GM21381 (cell line): ENCODE data around the gene ARMH2.

Experiments
- ATAC-seq: cut with Tn5 transposase; IDR thresholded peaks from one replicate; pipeline ENCODE4 v1.9.1; 2021; ENCODE audit warnings: mild to moderate bottlenecking, moderate library complexity; ENCODE audit not compliant: unreplicated experiment

Gene ARMH2

GRCh38 chr6:24798740-24799540 lies at the start of gene ARMH2:
TSS of gene ARMH2 (minus strand) at chr6:24798917. CDS start at chr6:24798857, 60 bp downstream.
- no peak for ATAC-seq

DNA sequence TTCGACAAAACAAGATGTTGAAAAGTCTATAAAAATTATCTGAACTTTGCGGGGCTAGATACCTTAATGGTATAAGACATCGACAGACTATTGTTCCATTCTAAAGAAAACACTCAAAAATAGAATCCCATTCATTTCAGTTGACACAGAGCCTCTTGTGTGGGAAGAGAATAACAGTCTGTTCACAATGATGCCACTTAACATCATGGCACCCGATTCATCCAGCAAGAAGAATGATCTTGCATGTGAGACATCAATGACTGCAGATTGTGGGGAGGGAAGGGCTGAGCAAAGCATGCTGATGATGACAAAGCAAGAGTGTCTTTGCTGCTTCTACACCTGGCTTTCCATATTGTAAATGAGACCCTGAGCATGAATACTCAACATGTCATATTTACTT lies 49.7 kb upstream of the ARMH2 start:
- no peak for ATAC-seq

DNA sequence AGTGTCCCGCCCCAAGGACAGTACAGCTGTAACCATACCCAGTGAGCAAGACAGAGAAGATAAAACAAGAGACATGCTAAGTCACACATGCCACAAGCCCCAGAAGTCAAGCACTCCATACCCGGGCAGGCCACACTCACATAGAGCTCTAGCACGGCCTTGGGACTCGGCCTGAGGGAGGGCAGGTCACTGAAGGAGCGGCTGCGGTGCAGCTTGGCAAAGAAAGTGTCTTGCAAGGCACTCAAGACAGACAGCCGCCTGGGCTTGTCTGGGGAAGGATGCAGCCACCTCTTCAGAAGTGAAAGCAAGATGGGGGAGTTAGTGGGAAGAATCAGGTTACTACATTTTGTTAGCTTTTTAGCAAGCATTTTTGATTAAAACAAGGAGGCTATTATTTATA lies 48.7 kb upstream of the ARMH2 start:
- no peak for ATAC-seq

DNA sequence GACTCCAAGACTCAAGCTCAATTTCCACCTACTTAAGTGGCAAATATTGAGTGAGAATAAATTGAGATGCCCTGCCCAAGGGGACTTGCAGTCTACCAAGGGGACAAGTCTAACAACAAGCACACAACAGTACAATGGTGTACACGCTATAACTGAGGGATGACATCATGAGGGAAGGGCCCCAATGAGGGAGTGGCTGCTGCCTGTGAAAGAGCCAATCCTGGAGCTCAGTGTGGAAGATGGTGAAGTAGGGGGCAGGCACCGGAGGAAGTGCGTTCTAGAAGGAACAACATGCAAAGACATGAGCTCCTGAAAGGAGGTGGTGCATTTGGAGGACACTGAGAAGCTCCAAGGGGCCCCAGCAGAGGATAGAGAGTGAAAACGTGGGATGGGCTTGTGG lies 46.9 kb upstream of the ARMH2 start:
- ATAC-seq = no peak

- ATAC-seq = no peak
These were observed 46.2 kb upstream of the ARMH2 start for GRCh38 chr6:24844903-24845302.

DNA sequence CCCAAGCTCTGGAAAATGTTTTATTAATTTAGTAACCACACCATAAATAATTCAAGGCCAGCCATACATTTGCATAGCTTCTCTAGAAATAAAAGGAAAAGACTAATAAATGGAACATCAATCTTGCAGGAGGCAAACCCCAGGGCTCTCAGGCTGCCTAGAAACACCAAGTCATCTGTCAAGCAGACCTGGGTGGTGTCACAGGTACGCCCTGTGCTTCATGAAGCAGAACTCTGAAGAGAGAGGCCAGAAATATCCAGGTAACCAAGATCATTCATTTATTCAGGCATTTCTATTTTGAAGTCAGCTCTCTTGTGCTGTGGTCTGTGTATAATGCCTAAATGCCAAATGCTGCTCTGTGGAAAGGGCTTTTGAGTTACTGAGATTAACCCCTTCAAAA lies 45.3 kb upstream of the ARMH2 start:
- ATAC-seq = no peak

GRCh38 chr6:24840187-24840586 lies 41.5 kb upstream of the ARMH2 start:
- no peak for ATAC-seq

DNA sequence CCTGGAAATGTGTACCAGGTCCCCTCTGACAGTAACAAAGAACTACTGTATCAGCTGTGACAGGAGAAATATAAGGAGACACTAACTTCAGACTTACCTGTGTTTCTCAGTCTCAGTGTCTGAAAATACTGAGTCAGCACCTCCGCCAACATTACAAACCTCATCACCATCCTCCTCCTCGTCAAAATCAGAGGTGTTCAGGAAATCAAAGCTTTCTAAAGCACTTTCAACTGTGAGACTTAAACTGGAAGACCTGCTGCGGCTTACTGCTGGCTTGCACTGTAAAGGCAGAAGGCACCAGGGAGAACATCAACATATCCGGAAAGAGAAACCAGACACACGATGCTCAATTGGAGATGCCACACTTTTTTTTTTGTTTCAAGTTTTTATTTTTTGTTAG lies 40.3 kb upstream of the ARMH2 start:
- ATAC-seq = no peak

DNA sequence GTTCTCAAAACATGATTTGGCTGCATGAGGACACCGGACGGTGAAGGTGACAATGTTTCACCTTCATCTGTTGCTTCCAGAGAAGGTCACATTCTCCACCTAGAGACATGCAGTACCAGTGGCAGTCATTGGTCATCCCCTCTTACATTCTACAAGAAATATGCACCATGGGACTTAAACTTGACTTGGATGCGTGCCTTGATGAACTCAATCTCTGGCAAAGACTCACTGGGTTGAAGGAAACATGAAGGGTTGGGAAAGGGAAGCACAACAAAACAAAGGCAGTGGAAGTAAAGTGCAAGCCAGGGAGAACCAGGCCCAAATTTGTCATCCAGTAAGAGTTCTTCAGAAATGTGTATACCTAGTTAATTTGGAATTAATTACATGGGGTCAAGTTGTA lies 39.4 kb upstream of the ARMH2 start:
- no peak for ATAC-seq

- ATAC-seq = no peak
These were observed 37.4 kb upstream of the ARMH2 start for GRCh38 chr6:24836109-24836508.

GRCh38 chr6:24833711-24834386 lies 35.1 kb upstream of the ARMH2 start:
- no peak for ATAC-seq

DNA sequence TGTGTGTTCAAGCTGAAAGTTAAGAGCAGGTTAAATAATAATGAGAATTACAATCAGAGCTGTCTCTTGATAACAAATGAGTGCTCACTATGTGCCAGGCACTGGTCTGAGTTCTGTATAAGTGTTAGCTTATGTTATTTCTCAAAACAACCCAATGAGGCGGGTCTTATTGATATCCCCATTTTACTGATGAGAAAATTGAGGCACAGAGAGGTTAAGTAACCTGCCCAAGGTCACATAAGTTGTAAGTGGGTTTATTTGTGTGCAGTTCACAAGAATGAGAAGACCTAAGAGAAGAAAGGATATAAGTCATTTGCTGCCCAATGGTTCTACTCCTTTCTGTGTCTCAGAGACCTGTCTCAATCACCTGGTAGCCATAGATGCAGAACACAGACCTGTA lies 34.1 kb upstream of the ARMH2 start:
- no peak for ATAC-seq

DNA sequence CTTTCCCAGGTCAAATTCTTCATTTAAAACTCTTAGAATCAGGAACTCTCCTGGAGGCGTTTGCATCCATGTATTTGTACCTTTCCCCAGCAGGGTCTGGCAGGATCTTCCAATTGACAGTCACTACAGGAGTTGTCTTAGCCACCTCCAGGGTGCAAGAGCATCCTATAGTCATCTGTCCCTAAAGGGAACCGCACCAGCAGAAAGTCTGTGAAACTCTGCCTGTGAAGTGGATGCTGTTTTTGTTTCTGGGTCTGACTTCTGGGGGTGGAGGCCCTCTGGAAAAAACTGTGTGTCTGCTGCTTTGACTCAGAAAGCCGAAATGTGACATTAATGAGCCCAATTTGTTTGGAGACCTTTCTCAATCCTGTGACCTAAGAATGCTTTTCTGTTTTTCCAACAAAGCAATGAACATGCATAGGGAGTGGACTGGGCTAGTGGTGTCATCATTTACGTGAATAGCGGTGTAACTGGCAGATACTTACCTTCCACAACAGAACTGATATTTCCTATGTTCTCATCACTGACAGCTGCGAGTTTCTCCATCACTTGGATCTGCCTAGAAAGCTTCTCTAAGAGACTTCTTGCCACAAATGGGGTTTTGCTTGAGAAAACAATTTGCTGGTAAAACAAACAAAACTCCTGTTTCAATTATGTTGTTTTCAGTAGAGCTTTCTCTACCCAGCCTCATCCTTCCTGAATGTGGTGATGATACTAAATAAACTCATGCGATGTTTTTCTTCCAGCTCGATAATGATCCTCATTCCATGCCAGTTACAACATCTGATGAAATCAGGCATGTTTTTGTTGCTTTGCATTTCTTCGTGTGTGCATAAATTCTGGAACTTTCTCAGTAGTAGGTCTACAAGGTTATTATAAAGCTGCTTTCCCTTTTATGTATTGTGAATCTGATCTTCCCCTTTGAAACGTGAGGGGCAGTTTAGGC lies 33.3 kb upstream of the ARMH2 start:
- ATAC-seq = no peak

- ATAC-seq = no peak
These were observed 30.9 kb upstream of the ARMH2 start for GRCh38 chr6:24829657-24830056.

GRCh38 chr6:24827970-24828369 lies 29.3 kb upstream of the ARMH2 start:
- ATAC-seq = no peak

DNA sequence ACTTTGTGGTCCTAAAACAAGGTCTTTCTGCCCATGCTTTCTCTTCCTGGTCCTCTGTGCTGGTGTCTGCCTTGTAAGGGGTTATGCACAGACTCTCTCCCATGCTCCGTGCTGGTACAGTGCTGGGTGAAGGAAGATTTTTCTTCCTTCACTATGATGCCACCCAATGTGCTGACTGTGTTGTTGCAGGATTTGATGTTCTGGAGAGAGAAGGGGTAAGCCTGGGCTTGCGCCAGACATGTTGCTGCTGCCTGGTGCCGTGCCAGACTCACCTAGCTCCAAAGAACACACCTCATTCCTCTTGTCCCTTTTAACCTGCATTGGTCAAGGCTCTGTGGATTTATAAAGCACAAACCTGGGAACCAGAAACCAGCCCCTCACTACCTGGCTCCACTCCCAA lies 28.4 kb upstream of the ARMH2 start:
- no peak for ATAC-seq

DNA sequence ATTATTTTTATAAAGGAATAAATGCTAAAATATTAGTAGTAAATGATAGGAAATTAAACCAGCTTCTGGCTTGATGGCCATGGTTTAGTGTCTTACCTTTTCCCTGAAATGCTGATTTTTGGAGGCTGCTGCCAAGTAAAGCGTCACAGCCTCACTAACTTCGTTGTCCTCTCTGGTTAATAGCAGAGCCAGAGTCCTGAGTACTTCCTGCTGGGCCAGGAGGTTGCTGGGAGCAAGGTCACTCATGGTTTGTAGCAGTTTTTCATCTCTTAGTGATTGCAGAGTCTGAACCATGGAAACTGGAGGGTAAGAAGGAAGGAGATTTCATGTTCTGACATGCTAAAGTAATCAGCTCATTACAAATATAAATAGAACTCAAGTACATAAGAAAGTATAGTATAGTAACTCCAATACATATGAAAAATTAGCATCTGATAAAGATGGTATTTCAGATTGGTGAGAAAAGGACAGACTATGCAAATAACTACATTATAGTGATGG lies 26.5 kb upstream of the ARMH2 start:
- ATAC-seq = no peak

GRCh38 chr6:24824142-24824938 lies 25.6 kb upstream of the ARMH2 start:
- no peak for ATAC-seq

- ATAC-seq = no peak
These were observed 24.5 kb upstream of the ARMH2 start for GRCh38 chr6:24823185-24823584.

- no peak for ATAC-seq
These were observed 24.0 kb upstream of the ARMH2 start for GRCh38 chr6:24822696-24823095.
